Glutamatergic neuron (in vitro differentiated cells): ENCODE measurements around the gene CLEC16A. TPM values are rescaled to one million over a fixed set of nuclear protein-coding genes. Genes with fewer than 3 reads are reported as not detected.

ENCODE experiments used
- DNase-seq: peaks from one replicate; pipeline ENCODE4 v3.0.0; 2022
- H3K27ac Mint-ChIP-seq: one replicate; pipeline ENCODE4 v1.8.0; 2020; ENCODE audit warnings: mild to moderate bottlenecking, mixed read lengths, inconsistent platforms; ENCODE audit not compliant: unreplicated experiment
- H3K27me3 Mint-ChIP-seq: one replicate; pipeline ENCODE4 v1.8.0; 2020; ENCODE audit warnings: mild to moderate bottlenecking, moderate library complexity, mixed read lengths, inconsistent platforms; ENCODE audit not compliant: unreplicated experiment
- H3K36me3 Mint-ChIP-seq: one replicate; pipeline ENCODE4 v1.8.0; 2020; ENCODE audit warnings: mild to moderate bottlenecking, mixed read lengths, inconsistent platforms; ENCODE audit not compliant: unreplicated experiment
- H3K4me1 Mint-ChIP-seq: one replicate; pipeline ENCODE4 v1.8.0; 2020; ENCODE audit warnings: mild to moderate bottlenecking, low read depth, mixed read lengths, inconsistent platforms; ENCODE audit not compliant: unreplicated experiment
- H3K4me3 Mint-ChIP-seq: one replicate; pipeline ENCODE4 v1.8.0; 2020; ENCODE audit warnings: mild to moderate bottlenecking, mixed read lengths, inconsistent platforms; ENCODE audit not compliant: unreplicated experiment
- H3K9me3 Mint-ChIP-seq: one replicate; pipeline ENCODE4 v1.8.0; 2020; ENCODE audit warnings: mild to moderate bottlenecking, moderate library complexity, mixed read lengths, inconsistent platforms; ENCODE audit not compliant: unreplicated experiment
- CTCF ChIP-seq: fragments of 200-600 bp; sonication (generic); IDR thresholded peaks from one replicate; pipeline ENCODE4 v1.5.0; 2021; ENCODE audit not compliant: partially characterized antibody, unreplicated experiment
- total RNA-seq: library from RNA; stranded (reverse); fragmentation: NEBNext Ultra II Directional; extraction: Animal tissue kit (Norgen Biotek cat#: 25700); gene quantifications from one replicate; pipeline ENCODE4 v1.2.1, GENCODE V29; 2021; ENCODE audit not compliant: unreplicated experiment

Gene CLEC16A
- total RNA-seq, 1 donor from 2014 or later = 43.0 TPM

- H3K36me3 Mint-ChIP-seq = no peaks in the 10 kb centered on the region
- H3K27ac Mint-ChIP-seq = no peak overlapping the region
- H3K9me3 Mint-ChIP-seq = no peaks in the 10 kb centered on the region
- H3K27me3 Mint-ChIP-seq = peaks cover 4% of the 10 kb centered on the region
- TF ChIP-seq CTCF = no peak
- H3K4me3 Mint-ChIP-seq = no peak overlapping the region
- H3K4me1 Mint-ChIP-seq = peaks cover 26% of the 10 kb centered on the region
- DNase-seq = no peak
Measured at GRCh38 chr16:10983159-10983558, 38.8 kb downstream of the CLEC16A start.

DNA sequence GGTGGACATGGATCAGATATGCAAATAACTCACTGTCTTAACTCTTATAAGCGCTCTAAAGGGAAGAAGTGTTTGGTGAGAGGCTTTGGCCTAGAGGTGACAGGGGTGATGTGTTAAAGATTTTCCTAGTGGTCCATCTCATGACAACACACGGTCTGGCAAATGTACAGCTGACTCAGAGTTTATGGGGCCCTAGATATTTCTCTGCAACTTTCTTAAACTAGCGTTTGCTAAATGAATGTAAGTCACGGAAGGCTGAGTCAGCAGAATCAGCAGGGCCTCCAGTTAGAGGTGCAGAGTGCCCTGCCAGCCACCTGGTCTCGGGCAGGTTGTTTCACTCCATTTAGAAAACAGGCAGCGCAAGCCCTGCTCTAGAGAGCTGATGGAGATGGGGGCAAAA, 40.1 kb downstream of the CLEC16A start:
- peaks cover 4% of the 10 kb centered on the region for H3K27me3 Mint-ChIP-seq

GRCh38 chr16:10987361-10988163, 43.2 kb downstream of the CLEC16A start:
- TF ChIP-seq CTCF = no peak
- Mint-ChIP-seq H3K4me1 (peaks cover 29% of the 10 kb centered on the region), H3K4me3 (no peak overlapping the region), H3K36me3 (peaks cover 8% of the 10 kb centered on the region), H3K27me3 (peaks cover 3% of the 10 kb centered on the region), H3K27ac (no peak overlapping the region), H3K9me3 (peaks cover 7% of the 10 kb centered on the region)
- DNase-seq = no peak

More for the DNA sequence above, 40.1 kb downstream of the CLEC16A start:
- DNase-seq = no peak
- Mint-ChIP-seq H3K4me1 (peaks cover 24% of the 10 kb centered on the region), H3K4me3 (no peak overlapping the region), H3K9me3 (peaks cover 2% of the 10 kb centered on the region), H3K36me3 (no peaks in the 10 kb centered on the region), H3K27ac (no peak overlapping the region)
- TF ChIP-seq CTCF = no peak

- peaks cover 7% of the 10 kb centered on the region for H3K9me3 Mint-ChIP-seq
- no peak overlapping the region for H3K27ac Mint-ChIP-seq
- H3K4me3 Mint-ChIP-seq = no peak overlapping the region
- H3K36me3 Mint-ChIP-seq = peaks cover 12% of the 10 kb centered on the region
- TF ChIP-seq CTCF = no peak
- DNase-seq = no peak
- peaks cover 3% of the 10 kb centered on the region for H3K27me3 Mint-ChIP-seq
- peaks cover 31% of the 10 kb centered on the region for H3K4me1 Mint-ChIP-seq
Measured at GRCh38 chr16:10988164-10988803, 43.9 kb downstream of the CLEC16A start.

DNA sequence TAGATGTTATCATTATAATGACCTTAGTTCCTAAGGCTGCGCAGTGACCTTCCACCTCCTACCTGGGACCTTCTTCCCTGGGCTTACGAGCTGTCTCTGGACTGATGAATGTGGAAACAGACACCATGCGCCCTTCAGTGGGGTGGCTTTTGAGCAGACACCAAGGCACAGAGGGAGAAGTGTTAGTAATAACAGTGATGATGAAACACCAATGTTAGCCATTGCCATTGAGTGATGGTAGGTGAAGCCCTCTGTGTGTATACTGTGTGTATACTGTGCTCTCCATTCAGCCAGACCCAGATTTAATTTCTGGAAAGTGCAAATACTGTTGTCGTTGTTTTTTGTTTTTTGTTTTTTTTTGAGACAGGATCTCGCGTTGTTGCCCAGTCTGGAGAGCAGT, 44.5 kb downstream of the CLEC16A start:
- no peak overlapping the region for H3K27ac Mint-ChIP-seq
- no peak for DNase-seq
- no peak for TF ChIP-seq CTCF
- peaks cover 7% of the 10 kb centered on the region for H3K9me3 Mint-ChIP-seq
- peaks cover 31% of the 10 kb centered on the region for H3K4me1 Mint-ChIP-seq
- peaks cover 12% of the 10 kb centered on the region for H3K36me3 Mint-ChIP-seq
- H3K4me3 Mint-ChIP-seq = no peak overlapping the region
- H3K27me3 Mint-ChIP-seq = peaks cover 3% of the 10 kb centered on the region
